Measurements from ENCODE around the gene LSMEM2. TPM values are rescaled to one million over a fixed set of nuclear protein-coding genes. Genes with fewer than 3 reads are reported as not detected.

The LSMEM2 gene
- total RNA-seq, 2 experiments from 2014 or later = not detected

GRCh38 chr3:50265571-50265970 lies 13.3 kb upstream of the LSMEM2 start:
- Mint-ChIP-seq H3K9me3 (no peaks in the 10 kb centered on the region), H3K27ac (no peak overlapping the region), H3K4me1 (ENCODE audit: low read depth) (no peaks in the 10 kb centered on the region), H3K36me3 (ENCODE audit: low read depth) (no peaks in the 10 kb centered on the region), H3K4me3 (no peak overlapping the region), H3K27me3 (peaks cover 15% of the 10 kb centered on the region)
- ChIA-PET CTCF (interaction anchor here (1.5 to 3.3 kb wide), 4 partner anchors 9 to 74 kb away, joined by 3 to 16 read pairs (median 9); partner anchors contain the start of gene GNAT1), POLR2A (interaction anchor here (1.3 to 3.3 kb wide), 3 partner anchors 9 to 38 kb away, joined by 4 to 10 read pairs (median 9); no protein-coding TSS in a partner anchor)
- intact Hi-C loops (cut with micrococcal nuclease) = no loop called here
- TF ChIP-seq CTCF (IDR thresholded peaks at IDR 0.05) = no peak
- no peak for ATAC-seq
- DNase-seq = no peak

GRCh38 chr3:50266017-50266416 lies 12.9 kb upstream of the LSMEM2 start:
- DNase-seq (no peak), ATAC-seq (no peak)
- no peak for TF ChIP-seq CTCF (IDR thresholded peaks at IDR 0.05)
- intact Hi-C loops (cut with micrococcal nuclease) = no loop called here
- Mint-ChIP-seq H3K36me3 (ENCODE audit: low read depth) (no peaks in the 10 kb centered on the region), H3K4me1 (ENCODE audit: low read depth) (no peaks in the 10 kb centered on the region), H3K27ac (no peak overlapping the region), H3K4me3 (no peak overlapping the region), H3K27me3 (peaks cover 15% of the 10 kb centered on the region), H3K9me3 (no peaks in the 10 kb centered on the region)
- ChIA-PET CTCF (interaction anchor here (1.5 to 3.3 kb wide), 4 partner anchors 9 to 75 kb away, joined by 3 to 16 read pairs (median 9); partner anchors contain the start of gene GNAT1), POLR2A (interaction anchor here (2.4 to 3.3 kb wide), 2 partner anchors 19 to 39 kb away, joined by 9 to 10 read pairs; no protein-coding TSS in a partner anchor)

DNA sequence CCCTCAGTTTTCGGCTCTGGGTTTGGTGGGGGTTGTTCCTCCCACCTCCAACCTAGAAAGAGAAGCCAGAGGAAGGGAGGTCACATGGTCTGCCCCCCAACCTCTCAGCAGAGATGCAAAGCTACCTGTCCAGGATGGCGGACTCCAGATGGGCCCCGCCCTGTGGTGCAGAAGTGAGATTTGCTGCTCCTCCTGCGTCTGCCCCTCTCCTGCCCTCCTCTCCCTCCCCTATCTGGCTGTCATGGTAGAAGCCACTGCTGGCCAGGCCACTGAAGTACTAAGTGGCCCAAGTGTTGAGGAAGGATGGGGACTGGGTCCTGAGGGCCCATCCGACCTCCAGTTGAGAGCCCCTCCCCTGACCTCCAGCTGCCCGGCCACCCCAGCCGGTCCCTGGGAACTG lies 12.1 kb upstream of the LSMEM2 start:
- Mint-ChIP-seq H3K27ac (no peak overlapping the region), H3K9me3 (no peaks in the 10 kb centered on the region), H3K4me1 (ENCODE audit: low read depth) (no peaks in the 10 kb centered on the region), H3K27me3 (peaks cover 15% of the 10 kb centered on the region), H3K4me3 (no peak overlapping the region), H3K36me3 (ENCODE audit: low read depth) (no peaks in the 10 kb centered on the region)
- intact Hi-C loops (cut with micrococcal nuclease) = no loop called here
- ChIA-PET POLR2A (interaction anchor here (0.8 to 3.3 kb wide), 5 partner anchors 19 to 40 kb away, joined by 3 to 10 read pairs (median 5); partner anchors contain the start of genes HYAL3 and NAA80), CTCF (interaction anchor here (0.7 to 3.3 kb wide), 4 partner anchors 31 to 76 kb away, joined by 3 to 16 read pairs (median 8); partner anchors contain the start of genes GNAI2 and GNAT1)
- no peak for DNase-seq
- no peak for TF ChIP-seq CTCF (IDR thresholded peaks at IDR 0.05)
- ATAC-seq = no peak

- no peak for ATAC-seq
- POLR2A ChIA-PET = interaction anchor here (0.6 to 3.3 kb wide), 6 partner anchors 20 to 67 kb away, joined by 3 to 10 read pairs (median 4); partner anchors contain the start of genes HYAL3 and NAA80
- no peak for DNase-seq
- H3K27me3 Mint-ChIP-seq = peaks cover 15% of the 10 kb centered on the region
- no peak for TF ChIP-seq CTCF (IDR thresholded peaks at IDR 0.05)
- H3K4me1 Mint-ChIP-seq (ENCODE audit: low read depth) = peaks cover 3% of the 10 kb centered on the region
- intact Hi-C loops (cut with micrococcal nuclease) = no loop called here
- no peaks in the 10 kb centered on the region for H3K36me3 Mint-ChIP-seq (ENCODE audit: low read depth)
- H3K27ac Mint-ChIP-seq = no peak overlapping the region
- CTCF ChIA-PET = interaction anchor here (0.7 to 3.3 kb wide), 5 partner anchors 21 to 76 kb away, joined by 3 to 16 read pairs (median 4); partner anchors contain the start of genes GNAI2 and GNAT1
- H3K9me3 Mint-ChIP-seq = no peaks in the 10 kb centered on the region
- H3K4me3 Mint-ChIP-seq = no peak overlapping the region
These were observed 11.5 kb upstream of the LSMEM2 start for GRCh38 chr3:50267280-50267913.

- Mint-ChIP-seq H3K36me3 (ENCODE audit: low read depth) (no peaks in the 10 kb centered on the region), H3K4me1 (ENCODE audit: low read depth) (peaks cover 9% of the 10 kb centered on the region), H3K4me3 (no peak overlapping the region), H3K9me3 (no peaks in the 10 kb centered on the region), H3K27me3 (peaks cover 19% of the 10 kb centered on the region), H3K27ac (no peak overlapping the region)
- no peak for DNase-seq
- intact Hi-C loops (cut with micrococcal nuclease) = no loop called here
- TF ChIP-seq CTCF (IDR thresholded peaks at IDR 0.05) = no peak
- ATAC-seq = no peak
- ChIA-PET POLR2A (interaction anchor here (3.3 kb wide), 1 partner anchor 21 kb away, joined by 10 read pairs; no protein-coding TSS in a partner anchor), CTCF (interaction anchor here (1.0 to 3.3 kb wide), 3 partner anchors 22 to 77 kb away, joined by 4 to 16 read pairs (median 12); partner anchors contain the start of gene GNAT1)
These were observed 10.6 kb upstream of the LSMEM2 start for GRCh38 chr3:50268276-50268675.

Data from activated CD8-positive, alpha-beta T cell treated with anti-CD3 and anti-CD28 coated beads for 36 hours (primary cell).